ENCODE data around the gene CNTNAP5. TPM values are rescaled to one million over a fixed set of nuclear protein-coding genes. Genes with fewer than 3 reads are reported as not detected.

CNTNAP5 gene
- total and polyA plus RNA-seq, 2 experiments from 2014 or later = 0.03 TPM; not detected in 1

DNA sequence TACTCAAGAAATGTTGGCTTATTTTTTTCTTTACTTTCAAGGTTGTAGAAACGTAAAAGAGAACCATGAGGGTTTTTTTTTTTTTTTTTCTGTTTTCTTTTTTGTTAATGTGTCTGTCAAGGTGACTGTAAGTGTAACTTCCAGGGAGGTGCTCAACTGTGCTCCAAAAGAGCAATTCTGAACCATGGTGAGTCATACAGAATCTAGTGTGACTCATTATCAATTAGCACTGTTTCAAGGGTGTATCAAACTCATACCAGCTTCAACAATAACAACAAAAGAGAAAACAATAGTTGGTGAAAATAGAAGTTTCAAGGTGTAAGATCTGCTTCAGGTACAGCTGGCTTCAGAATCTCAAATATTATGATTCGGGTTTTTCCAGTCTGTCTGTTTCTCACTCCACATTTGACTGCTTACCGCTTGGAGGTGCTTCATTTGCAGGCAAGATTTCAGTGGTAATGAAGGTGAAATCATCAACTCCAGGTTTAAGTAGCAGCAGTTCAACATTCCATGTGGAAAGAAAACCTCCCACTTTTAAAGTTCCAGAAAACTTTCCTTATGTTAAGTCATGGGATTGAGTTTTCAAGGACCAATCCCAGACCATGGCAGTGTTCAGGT, 850.6 kb downstream of the CNTNAP5 start:
- TF ChIP-seq CTCF (IDR thresholded peaks at IDR 0.05; ENCODE audit: low read depth, low read length) = no peak
- Histone ChIP-seq H3K36me3 (no peaks in the 10 kb centered on the region), H3K4me1 (ENCODE audit: low read depth) (peaks cover 12% of the 10 kb centered on the region), H3K27ac (no peak overlapping the region), H3K9me3 (ENCODE audit: low read depth) (no peaks in the 10 kb centered on the region), H3K4me3 (no peak overlapping the region), H3K27me3 (no peaks in the 10 kb centered on the region)
- DNase-seq (ENCODE audit: low read depth in 1 of 2, low spot score in 1 of 2) = peak in 1 of 2 donors; percentile 4

- Histone ChIP-seq H3K36me3 (no peaks in the 10 kb centered on the region), H3K4me1 (ENCODE audit: low read depth) (peaks cover 20% of the 10 kb centered on the region), H3K27ac (no peak overlapping the region), H3K27me3 (no peaks in the 10 kb centered on the region), H3K4me3 (no peak overlapping the region), H3K9me3 (ENCODE audit: low read depth) (no peaks in the 10 kb centered on the region)
- TF ChIP-seq CTCF (IDR thresholded peaks at IDR 0.05; ENCODE audit: low read depth, low read length) = no peak
- DNase-seq (ENCODE audit: low read depth in 1 of 2, low spot score in 1 of 2) = peak in 1 of 2 donors; percentile 75
Observed at GRCh38 chr2:124877141-124877577, 852.1 kb downstream of the CNTNAP5 start.

GRCh38 chr2:124879640-124880039, 854.6 kb downstream of the CNTNAP5 start:
- Histone ChIP-seq H3K4me3 (no peak overlapping the region), H3K27me3 (no peaks in the 10 kb centered on the region), H3K27ac (no peak overlapping the region), H3K9me3 (ENCODE audit: low read depth) (no peaks in the 10 kb centered on the region), H3K4me1 (ENCODE audit: low read depth) (peaks cover 23% of the 10 kb centered on the region), H3K36me3 (no peaks in the 10 kb centered on the region)
- DNase-seq (ENCODE audit: low read depth in 1 of 2, low spot score in 1 of 2) = no peak
- TF ChIP-seq CTCF (IDR thresholded peaks at IDR 0.05; ENCODE audit: low read depth, low read length) = no peak

DNA sequence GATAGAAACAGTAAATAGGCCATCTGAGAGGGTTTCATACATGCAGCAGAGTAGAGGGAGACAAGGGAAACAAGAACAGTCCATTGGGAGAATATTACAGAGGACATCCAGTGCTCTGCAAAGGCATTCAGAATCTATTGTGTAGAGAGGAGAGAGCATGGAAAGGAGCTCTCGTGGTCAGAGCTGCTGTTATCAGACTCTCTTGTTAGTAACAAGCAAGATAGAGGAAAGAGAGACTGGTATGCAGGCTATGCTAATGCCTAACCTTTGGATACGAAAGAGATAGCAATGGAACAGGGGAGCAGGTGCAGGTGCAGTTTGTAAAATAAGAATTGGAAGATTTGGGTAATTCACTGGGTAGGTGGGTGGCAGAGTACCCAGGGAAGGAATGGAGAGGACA, 855.9 kb downstream of the CNTNAP5 start:
- H3K36me3 ChIP-seq = no peaks in the 10 kb centered on the region
- peak in 1 of 2 donors; percentile 60 for DNase-seq (ENCODE audit: low read depth in 1 of 2, low spot score in 1 of 2)
- H3K9me3 ChIP-seq (ENCODE audit: low read depth) = no peaks in the 10 kb centered on the region
- peaks cover 26% of the 10 kb centered on the region for H3K4me1 ChIP-seq (ENCODE audit: low read depth)
- H3K27me3 ChIP-seq = no peaks in the 10 kb centered on the region
- no peak overlapping the region for H3K4me3 ChIP-seq
- H3K27ac ChIP-seq = peak overlapping the region; percentile 52
- TF ChIP-seq CTCF (IDR thresholded peaks at IDR 0.05; ENCODE audit: low read depth, low read length) = no peak

GRCh38 chr2:124882423-124882822, 857.3 kb downstream of the CNTNAP5 start:
- H3K4me3 ChIP-seq = no peak overlapping the region
- TF ChIP-seq CTCF (IDR thresholded peaks at IDR 0.05; ENCODE audit: low read depth, low read length) = no peak
- no peak overlapping the region for H3K27ac ChIP-seq
- DNase-seq (ENCODE audit: low read depth in 1 of 2, low spot score in 1 of 2) = no peak
- no peaks in the 10 kb centered on the region for H3K27me3 ChIP-seq
- H3K36me3 ChIP-seq = no peaks in the 10 kb centered on the region
- H3K4me1 ChIP-seq (ENCODE audit: low read depth) = peaks cover 22% of the 10 kb centered on the region
- no peaks in the 10 kb centered on the region for H3K9me3 ChIP-seq (ENCODE audit: low read depth)
